DLD1 (cell line): ENCODE data around the gene CLIP1.
"Not testable (repeated sequence)": the region's sequence is repeated elsewhere in the genome, so short reads cannot be mapped to it uniquely, and the experiment has no call there.

ENCODE experiments used
- in situ Hi-C: cut with HindIII; loops from 2 replicates; pipeline ENCODE4 v1.10.0; 2017; ENCODE audit warnings: low sequenced_read_pairs

CLIP1 gene

GRCh38 chr12:122437656-122438121, 15.2 kb upstream of the CLIP1 start:
- in situ Hi-C loops: no loop called here

GRCh38 chr12:122435186-122435585, 12.7 kb upstream of the CLIP1 start:
- in situ Hi-C loops: no loop called here

GRCh38 chr12:122429043-122429442, 6.6 kb upstream of the CLIP1 start:
- in situ Hi-C loops: not testable (repeated sequence)

- in situ Hi-C loops: no loop called here
Observed at GRCh38 chr12:122427403-122427802, 4.9 kb upstream of the CLIP1 start.

GRCh38 chr12:122423258-122424165, 1.0 kb upstream of the CLIP1 start:
- in situ Hi-C loops: no loop called here

GRCh38 chr12:122422730-122423257, 325 bp upstream of the CLIP1 start:
- in situ Hi-C loops: no loop called here

GRCh38 chr12:122421187-122421820, 1.2 kb downstream of the CLIP1 start:
- in situ Hi-C loops: no loop called here

- in situ Hi-C loops: no loop called here
Observed at GRCh38 chr12:122420471-122421162, 1.9 kb downstream of the CLIP1 start.

- in situ Hi-C loops: not testable (repeated sequence)
Observed at GRCh38 chr12:122419094-122419493, 3.4 kb downstream of the CLIP1 start.

- in situ Hi-C loops: not testable (repeated sequence)
Observed at GRCh38 chr12:122415665-122416064, 6.8 kb downstream of the CLIP1 start.

- in situ Hi-C loops: no loop called here
Observed at GRCh38 chr12:122413516-122414404, 8.7 kb downstream of the CLIP1 start.

GRCh38 chr12:122412851-122413433, 9.5 kb downstream of the CLIP1 start:
- in situ Hi-C loops: no loop called here

GRCh38 chr12:122411537-122411936, 10.9 kb downstream of the CLIP1 start:
- in situ Hi-C loops: no loop called here

GRCh38 chr12:122407208-122407607, 15.3 kb downstream of the CLIP1 start:
- in situ Hi-C loops: no loop called here

GRCh38 chr12:122406701-122407164, 15.7 kb downstream of the CLIP1 start:
- in situ Hi-C loops: no loop called here

- in situ Hi-C loops: no loop called here
Observed at GRCh38 chr12:122403831-122404230, 18.6 kb downstream of the CLIP1 start.

- in situ Hi-C loops: no loop called here
Observed at GRCh38 chr12:122403115-122403770, 19.2 kb downstream of the CLIP1 start.

GRCh38 chr12:122402264-122402663, 20.2 kb downstream of the CLIP1 start:
- in situ Hi-C loops: no loop called here
